Inflammatory macrophage (primary cell): Measurements from ENCODE around the gene SF3A1.

Experiments
- DNase-seq, 2 donors: peaks; one replicate each; pipeline ENCODE4 v3.0.0-alpha.2; 2020 to 2022

Gene SF3A1

GRCh38 chr22:30325065-30325720, 31.5 kb downstream of the SF3A1 start:
- peak; percentile 33 to 57 for DNase-seq

- DNase-seq: peak; percentile 70 to 75
These were observed 32.5 kb downstream of the SF3A1 start for GRCh38 chr22:30324014-30324730.

DNA sequence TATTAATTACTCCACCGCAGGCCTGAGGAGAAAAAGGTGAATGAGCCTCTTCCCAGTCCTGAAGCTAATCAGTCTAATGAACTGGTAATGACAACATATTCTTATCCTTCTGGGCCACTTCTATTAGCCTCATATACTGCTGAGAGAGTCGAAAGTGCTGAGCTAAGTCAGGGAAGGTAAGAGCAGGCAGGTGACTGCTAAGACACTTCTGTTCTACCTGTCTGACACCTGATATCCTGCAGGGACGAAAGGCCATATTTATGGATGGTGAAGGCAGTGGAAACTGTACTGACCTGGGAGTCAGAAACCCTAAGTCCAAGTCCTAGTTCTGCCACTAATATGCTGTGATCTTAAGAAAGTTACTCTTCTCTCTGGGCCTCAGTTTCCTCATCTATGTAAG, 33.4 kb downstream of the SF3A1 start:
- DNase-seq: no peak

GRCh38 chr22:30321461-30321860, 35.2 kb downstream of the SF3A1 start:
- no peak for DNase-seq

DNA sequence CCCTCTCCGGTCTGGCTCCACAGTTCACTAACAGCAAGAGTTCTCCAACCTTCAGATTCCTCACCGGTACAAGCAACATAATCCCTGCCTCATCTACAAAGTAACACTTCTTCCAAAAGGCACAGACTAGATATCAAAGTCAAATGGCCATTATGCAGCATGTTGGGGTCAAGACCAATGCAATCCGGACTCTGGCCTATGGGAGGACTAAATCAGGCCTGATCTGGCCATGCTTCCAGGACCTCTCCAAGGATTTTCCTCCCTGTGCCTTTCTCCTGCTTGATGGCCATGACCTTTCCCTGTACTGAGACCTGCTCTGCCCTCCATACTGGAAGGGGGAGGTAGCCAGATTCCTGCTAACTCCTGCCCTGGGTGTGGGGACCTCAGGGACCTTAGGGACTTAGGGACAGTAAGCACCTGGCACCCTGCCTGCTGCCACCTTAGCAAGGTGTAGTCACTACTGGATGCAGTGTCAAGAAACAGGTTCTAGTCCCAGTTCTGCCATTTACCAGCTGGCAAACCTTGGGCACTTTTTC, 36.6 kb downstream of the SF3A1 start:
- DNase-seq: no peak

DNA sequence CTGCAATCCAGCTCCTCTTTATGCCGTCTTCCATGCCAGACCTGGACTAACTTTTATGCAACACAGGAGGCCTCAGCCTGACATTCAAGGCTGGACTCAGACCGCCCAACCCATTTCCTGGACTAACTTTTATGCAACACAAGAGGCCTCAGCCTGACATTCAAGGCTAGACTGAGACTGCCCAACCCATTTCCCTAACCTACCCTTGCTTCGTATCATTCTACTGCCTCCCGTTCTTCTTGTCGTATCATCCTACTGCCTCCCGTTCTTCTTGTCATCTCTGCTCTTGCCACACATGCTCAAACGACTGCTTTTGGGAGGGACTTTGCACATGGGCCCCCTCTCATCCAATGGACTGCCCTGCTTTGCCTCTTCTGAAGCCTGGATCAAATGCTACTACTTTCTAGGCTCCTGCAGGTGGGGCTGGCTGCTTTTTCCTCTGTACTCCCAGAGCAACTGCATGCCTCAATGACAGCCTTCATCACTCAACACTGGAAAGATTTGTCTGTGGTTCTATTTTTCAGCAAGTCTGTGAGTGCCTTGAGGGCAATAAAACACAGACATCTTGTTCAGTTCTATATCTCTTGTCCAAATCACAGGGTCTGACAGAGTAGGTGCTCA, 37.8 kb downstream of the SF3A1 start:
- peak; percentile 45 to 72 for DNase-seq

DNA sequence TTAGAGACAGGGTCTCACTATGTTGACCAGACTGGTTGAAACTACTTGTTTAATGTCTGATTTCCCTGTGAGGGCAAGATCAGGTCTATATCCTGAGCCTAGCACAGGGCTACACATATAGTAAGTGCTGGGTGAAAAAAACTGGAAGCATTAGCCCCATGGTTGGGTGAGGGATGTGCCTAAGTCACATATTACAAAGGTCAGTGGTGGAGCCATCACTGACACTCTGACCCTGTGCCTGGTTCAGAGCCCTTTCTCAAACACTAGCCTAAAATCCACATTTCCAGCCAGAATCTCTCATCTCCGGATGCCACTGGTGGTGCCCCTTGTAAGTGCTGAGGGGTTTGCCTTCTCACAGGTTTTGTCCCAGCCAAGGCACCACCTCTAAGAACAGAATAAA, 38.9 kb downstream of the SF3A1 start:
- no peak for DNase-seq

GRCh38 chr22:30315962-30316576, 40.6 kb downstream of the SF3A1 start:
- DNase-seq: no peak

DNA sequence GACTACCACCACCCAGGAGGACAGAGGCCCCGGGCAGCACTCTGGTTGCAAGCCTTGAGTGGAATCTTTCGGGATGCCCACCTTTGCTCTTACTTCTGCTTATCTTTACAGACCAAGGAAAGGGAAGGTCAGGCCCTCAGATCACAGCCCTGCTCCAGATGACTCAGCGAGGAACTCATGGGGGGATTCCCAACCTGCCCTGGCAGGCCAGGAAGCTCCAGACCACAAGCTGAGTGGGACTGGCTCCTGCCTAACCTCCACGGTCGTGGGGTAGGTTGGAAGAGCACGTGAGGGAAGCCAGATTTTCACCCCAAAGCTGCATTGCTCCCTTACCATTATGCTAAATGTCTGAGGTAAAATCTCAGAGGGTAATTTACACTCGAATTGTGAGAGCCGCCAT, 41.8 kb downstream of the SF3A1 start:
- peak; percentile 30 to 70 for DNase-seq

DNA sequence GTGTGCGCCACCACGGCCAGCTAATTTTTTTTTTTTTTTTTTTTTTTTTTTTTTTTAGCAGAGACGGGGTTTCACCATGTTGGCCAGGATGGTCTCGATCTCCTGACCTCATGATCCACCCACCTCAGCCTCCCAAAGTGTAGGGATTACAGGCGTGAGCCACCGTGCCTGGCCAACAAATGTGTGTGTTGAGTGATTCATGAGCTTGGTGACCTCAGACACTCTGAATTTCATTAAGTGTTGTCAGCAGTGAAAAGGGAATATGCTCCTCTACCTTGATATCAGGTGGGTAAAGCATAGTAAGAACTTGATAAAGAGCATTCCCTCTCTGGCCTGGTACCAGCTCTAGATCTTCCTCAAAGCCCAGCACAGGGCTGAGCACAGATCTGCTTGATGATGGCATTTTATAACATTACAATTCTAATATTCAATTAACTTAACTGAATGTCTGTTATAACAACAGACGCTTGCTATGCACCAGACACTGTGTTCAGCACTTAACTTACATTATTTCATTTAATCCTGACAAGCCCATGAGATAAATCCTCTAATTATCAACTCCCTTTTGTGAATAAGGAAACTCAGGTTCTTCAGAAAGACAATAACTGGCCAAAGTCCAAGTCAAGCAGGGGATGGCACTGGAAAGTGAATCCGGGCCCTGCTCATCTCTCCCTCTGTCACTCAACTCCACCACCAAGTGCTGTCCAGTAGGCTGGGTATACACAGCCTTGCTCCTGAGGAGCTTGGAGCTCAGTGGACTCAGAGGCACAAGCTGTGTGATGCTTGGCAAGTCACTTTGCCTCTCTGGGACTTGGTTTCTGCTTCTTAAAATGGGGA, 42.9 kb downstream of the SF3A1 start:
- DNase-seq: no peak

- peak in 1 of 2 donors; percentile 34 for DNase-seq
These were observed 44.6 kb downstream of the SF3A1 start for GRCh38 chr22:30312053-30312452.

GRCh38 chr22:30310881-30311771, 45.6 kb downstream of the SF3A1 start:
- no peak for DNase-seq

DNA sequence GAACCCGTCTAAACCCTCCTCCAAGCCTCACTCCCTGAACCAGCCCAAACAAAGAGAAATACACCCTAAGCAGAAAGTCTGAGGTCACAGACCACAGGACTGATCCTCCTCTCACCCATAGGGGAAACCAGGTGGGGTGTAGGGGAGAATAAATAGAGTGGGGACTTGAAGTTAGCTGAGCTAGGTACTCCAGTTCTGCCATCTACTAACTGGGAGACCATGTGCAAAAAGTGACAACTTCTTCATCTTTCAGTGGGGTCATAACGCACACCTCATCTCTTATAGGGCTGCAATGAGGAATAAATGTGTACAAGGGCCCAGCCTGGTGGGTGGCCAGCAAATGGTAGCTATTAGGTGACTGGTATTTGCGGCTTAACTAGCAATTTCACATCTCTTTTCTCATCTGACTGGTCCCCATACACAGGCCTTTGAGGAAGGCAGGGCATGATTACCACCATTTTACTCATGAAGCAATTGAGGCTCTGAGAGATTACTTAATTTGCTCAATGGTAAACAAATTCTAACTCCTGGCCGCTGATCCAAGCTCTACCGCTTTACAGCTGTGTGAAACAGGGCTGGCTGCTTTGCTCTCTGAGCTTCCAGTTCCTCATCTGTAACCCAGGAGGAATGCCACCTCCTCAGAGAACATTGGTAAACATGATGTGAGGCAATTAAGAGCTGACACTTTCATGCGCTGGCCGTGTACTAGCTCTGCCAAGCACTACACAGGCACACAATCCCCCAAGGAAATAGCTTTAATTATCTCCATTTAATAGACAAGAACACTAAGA, 46.5 kb downstream of the SF3A1 start:
- peak; percentile 93 to 95 for DNase-seq

DNA sequence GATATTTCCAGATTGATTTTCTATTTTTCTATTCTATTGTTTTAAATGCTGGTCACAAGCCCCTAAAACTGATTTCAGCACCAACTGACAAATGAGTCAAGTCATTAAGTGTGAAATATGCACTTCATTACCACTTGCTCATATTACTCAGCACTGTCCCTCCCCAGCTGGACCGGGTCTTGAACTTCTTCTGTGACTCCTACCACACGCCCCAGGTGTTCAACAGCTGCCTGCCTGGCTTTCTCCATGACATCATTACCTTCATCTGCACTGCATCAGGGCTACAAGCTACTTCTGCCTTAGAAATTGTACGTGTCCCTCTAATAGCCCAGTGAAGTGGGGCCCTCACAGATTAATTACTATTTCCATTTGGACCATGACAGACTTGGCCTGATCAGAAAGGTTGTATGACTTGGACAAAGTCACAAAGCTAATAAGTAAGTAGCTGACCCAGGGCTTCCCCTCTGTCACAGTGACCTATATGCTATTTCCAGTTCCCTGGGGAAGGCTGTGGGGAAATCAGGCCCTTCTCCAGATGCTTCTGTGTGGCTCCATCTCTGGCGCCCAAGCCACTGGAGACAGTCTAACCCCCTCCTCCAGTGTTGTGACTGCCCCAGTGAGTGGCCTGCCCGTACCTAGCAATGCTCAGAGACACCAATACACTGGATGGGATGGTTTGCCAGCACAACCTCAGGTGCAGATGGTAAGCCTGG, 48.0 kb downstream of the SF3A1 start:
- DNase-seq: peak in 1 of 2 donors; percentile 32

DNA sequence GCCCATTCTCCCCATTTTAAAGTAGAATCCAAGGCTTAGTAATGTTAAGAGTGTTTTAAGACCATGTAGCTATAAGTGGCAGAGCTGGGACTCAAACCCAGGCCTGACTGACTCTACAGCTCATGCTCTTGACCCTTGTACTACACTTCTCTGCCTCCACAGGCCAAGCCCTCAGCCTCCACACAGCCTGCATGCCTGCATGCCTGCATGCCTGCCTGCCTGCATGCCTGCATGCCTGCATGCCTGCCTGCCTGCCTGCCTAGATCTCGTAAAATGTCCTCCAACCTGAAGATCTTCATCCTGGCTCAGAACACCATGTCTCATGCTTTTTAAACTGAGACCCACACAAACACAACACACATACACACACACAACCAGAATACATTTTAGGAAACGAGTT, 48.6 kb downstream of the SF3A1 start:
- DNase-seq: no peak

DNA sequence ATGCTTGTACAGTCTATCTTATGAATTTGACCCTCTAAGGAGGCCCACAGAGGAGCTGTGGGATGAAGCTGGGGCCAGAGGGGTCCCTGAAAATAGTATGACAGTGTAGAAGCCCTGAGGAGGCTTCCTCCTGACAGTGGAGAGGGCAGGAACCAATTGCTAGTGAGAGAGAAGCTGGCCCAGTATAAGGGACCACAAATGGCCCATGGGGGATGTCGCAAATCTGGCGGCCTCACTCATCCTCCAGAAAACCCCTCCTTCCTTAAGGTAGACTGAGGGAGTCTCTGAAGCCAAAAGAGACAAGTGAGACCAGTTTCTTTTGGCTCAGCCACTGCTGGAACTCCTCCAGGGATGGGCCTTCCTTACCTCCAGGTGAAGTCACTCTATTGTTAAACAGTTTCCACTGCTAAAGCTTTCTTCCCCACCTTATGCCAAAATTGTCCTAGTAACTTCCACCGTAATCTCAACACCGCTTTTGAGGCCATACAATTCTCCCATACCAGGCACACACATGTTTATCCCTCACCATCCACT, 49.6 kb downstream of the SF3A1 start:
- no peak for DNase-seq

DNA sequence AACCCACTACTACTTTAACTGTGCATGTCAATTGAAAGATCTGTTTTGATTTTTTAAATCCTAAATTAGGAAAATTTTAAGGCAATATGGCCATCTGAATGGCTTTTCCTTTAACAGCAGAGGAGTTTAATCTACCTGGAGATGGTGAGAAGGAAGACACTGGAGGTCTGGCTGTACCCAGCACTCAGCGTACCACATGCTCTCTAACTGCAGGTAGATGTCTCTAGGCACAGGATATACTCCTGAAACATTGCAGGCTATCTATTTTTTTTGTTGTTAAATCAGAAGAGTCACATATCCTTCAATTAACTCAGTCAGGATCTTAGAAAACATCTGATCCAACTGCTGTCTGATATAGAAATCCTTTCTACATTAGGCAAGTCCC, 50.1 kb downstream of the SF3A1 start:
- no peak for DNase-seq

- no peak for DNase-seq
These were observed 50.6 kb downstream of the SF3A1 start for GRCh38 chr22:30305906-30306626.

DNA sequence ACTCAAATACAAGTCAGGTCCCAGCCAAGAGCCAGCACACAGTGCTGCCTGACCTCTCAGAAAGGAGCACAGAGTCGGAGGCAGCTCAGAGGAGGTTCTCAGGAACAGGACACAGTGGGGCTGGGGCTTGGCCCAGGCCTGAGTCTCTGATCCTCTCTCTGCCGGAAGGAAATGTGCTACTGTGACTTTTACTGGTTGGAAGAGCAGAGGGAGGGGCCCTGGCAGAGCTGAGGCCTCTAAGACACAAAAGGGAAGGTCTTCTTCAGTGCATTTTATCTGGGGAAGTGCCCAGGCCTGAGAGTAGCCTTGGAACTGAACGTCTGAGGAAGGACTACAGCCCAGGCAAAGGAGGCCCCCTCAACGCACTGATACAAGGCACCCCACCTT, 51.2 kb downstream of the SF3A1 start:
- DNase-seq: peak; percentile 54 to 81
